Spleen (tissue), 7 donors: ENCODE measurements around the gene IRF2BP2.

Source experiments
- CTCF ChIP-seq, 11 experiments: fragments of 200-600 bp in 7 of 11; fragments of 450-650 bp in 4 of 11; sonication (generic) in 4 of 11; IDR thresholded peaks in 8 of 11; conservative IDR thresholded peaks in 3 of 11; 1 replicate in 7 of 11; 2 replicates in 4 of 11; pipeline versions ENCODE4 v1.4.0 to v1.8.0; 2016 to 2021; ENCODE audit warnings: antibody characterized with exemption in 11 of 11, inconsistent platforms in 4 of 11, mild to moderate bottlenecking in 1 of 11
- POLR2A ChIP-seq, 3 donors: fragments of 450-650 bp; IDR thresholded peaks; one replicate each; pipeline ENCODE4 v1.5.1; 2017; ENCODE audit warnings: antibody characterized with exemption in 3 of 3, mild to moderate bottlenecking in 1 of 3
- POLR2AphosphoS5 ChIP-seq, 3 donors: sonication (generic); formaldehyde crosslinking; IDR thresholded peaks; one replicate each; pipeline ENCODE4 v1.5.1; 2017; ENCODE audit warnings: antibody characterized with exemption in 3 of 3
- donor health status: DM: no; HTN: no; CAD: no; lungs with moderate emphysema.
- donor health status: DM: no; HTN: no; CAD: no.
- donor health status: DM: no; HTN: no; CAD: no.

- TF ChIP-seq CTCF (IDR thresholded peaks at IDR 0.05 in 8 of 11, conservative IDR thresholded peaks at IDR 0.05 in 3 of 11) = no peak
- TF ChIP-seq POLR2A (IDR thresholded peaks at IDR 0.05) = no peak
- no peak for TF ChIP-seq POLR2AphosphoS5 (IDR thresholded peaks at IDR 0.05)
Measured at GRCh38 chr1:234656070-234656895, 46.3 kb upstream of the IRF2BP2 start.
